A549 (cell line): ENCODE data around the gene NDEL1. TPM values are rescaled to one million over a fixed set of nuclear protein-coding genes. Genes with fewer than 3 reads are reported as not detected.

Source experiments
- ATAC-seq, 2 experiments: fragments of 200-7000 bp in 1 of 2; fragments of >200 bp in 1 of 2; cut with Nextera tagmentation in 1 of 2; cut with Tn5 transposase in 1 of 2; 3 replicates each; pipeline versions ENCODE4 v1.8.0 to v1.9.1; 2018 to 2020; ENCODE audit warnings: mild to moderate bottlenecking in 1 of 2, moderate library complexity in 1 of 2
- CTCF ChIA-PET: fragments of 300-600 bp; sonication (Branson Sonifier 250); formaldehyde crosslinking; extraction: SDS; loops from one replicate; lab custom pipeline; 2021; ENCODE audit warnings: antibody characterized with exemption, inconsistent platforms; lab: Yijun Ruan, JAX
- POLR2A ChIA-PET: fragments of 350-600 bp; formaldehyde crosslinking; extraction: SDS; loops from one replicate; lab custom pipeline; 2021; ENCODE audit warnings: antibody characterized with exemption, inconsistent platforms; lab: Yijun Ruan, JAX
- DNase-seq, 2 experiments: peaks; one replicate each; pipeline versions ENCODE4 v3.0.0 to v3.0.0-alpha.2; 2011 to 2016; ENCODE audit warnings: low read depth in 1 of 2, low spot score in 1 of 2
- FAIRE-seq: peaks from 2 replicates; lab custom pipeline; 2011; peaks lifted over from hg19 to GRCh38; lab: Jason Lieb, UNC
- H3K27ac ChIP-seq, 2 experiments: fragments of >200 bp; sonication (Bioruptor Twin); formaldehyde crosslinking; 3 replicates each; pipeline ENCODE4 v1.5.1; 2016 to 2017
- H3K4me1 ChIP-seq: fragments of >200 bp; sonication (Bioruptor Twin); formaldehyde crosslinking; 3 replicates; pipeline ENCODE4 v1.6.1; 2016
- H3K4me2 ChIP-seq: fragments of >200 bp; sonication (Bioruptor Twin); formaldehyde crosslinking; 3 replicates; pipeline ENCODE4 v1.6.1; 2016
- H3K4me3 ChIP-seq: fragments of >200 bp; sonication (Bioruptor Twin); formaldehyde crosslinking; 3 replicates; pipeline ENCODE4 v1.5.1; 2016
- H3K9me3 ChIP-seq: fragments of >200 bp; sonication (Bioruptor Twin); formaldehyde crosslinking; 3 replicates; pipeline ENCODE4 v1.6.1; 2016
- ATOH8 ChIP-seq: fragments of 250-450 bp; sonication (Bioruptor Pico); IDR thresholded peaks from 2 replicates; pipeline ENCODE4 v1.5.0; 2020; ENCODE audit warnings: low read depth, mild to moderate bottlenecking, moderate library complexity
- BHLHE40 ChIP-seq: IDR thresholded peaks from 2 replicates; pipeline ENCODE4 v1.6.1; 2012; ENCODE audit warnings: low read depth, low read length, inconsistent platforms
- CTCF ChIP-seq: fragments of >200 bp; sonication (Bioruptor Twin); formaldehyde crosslinking; IDR thresholded peaks from 3 replicates; pipeline ENCODE4 v1.5.1; 2016
- EHMT2 ChIP-seq: fragments of 200-600 bp; sonication (generic); IDR thresholded peaks from 2 replicates; pipeline ENCODE4 v1.6.1; 2016; ENCODE audit warnings: antibody characterized with exemption, low read depth, mild to moderate bottlenecking, moderate library complexity
- ESRRA ChIP-seq: fragments of 150-350 bp; IDR thresholded peaks from 2 replicates; pipeline ENCODE4 v1.6.1; 2014; ENCODE audit warnings: mild to moderate bottlenecking, low read length, borderline replicate concordance
- FOXS1 ChIP-seq: fragments of 250-450 bp; sonication (Bioruptor Pico); IDR thresholded peaks from 2 replicates; pipeline ENCODE4 v1.5.0; 2020; ENCODE audit warnings: mild to moderate bottlenecking, moderate library complexity
- GATA3 ChIP-seq: IDR thresholded peaks from 2 replicates; pipeline ENCODE4 v1.6.1; 2012; ENCODE audit warnings: borderline replicate concordance
- HDAC2 ChIP-seq: fragments of 200-600 bp; sonication (generic); IDR thresholded peaks from 2 replicates; pipeline ENCODE4 v1.6.1; 2016
- HOXB5 ChIP-seq: fragments of 250-450 bp; sonication (Bioruptor Pico); IDR thresholded peaks from 2 replicates; pipeline ENCODE4 v1.5.0; 2020; ENCODE audit warnings: mild to moderate bottlenecking, moderate library complexity
- JUN ChIP-seq, 2 experiments: fragments of >200 bp; sonication (Bioruptor Twin); formaldehyde crosslinking; IDR thresholded peaks; 2 replicates in 1 of 2; 3 replicates in 1 of 2; pipeline ENCODE4 v1.6.1; 2016 to 2017
- JUNB ChIP-seq: fragments of >200 bp; sonication (Bioruptor Twin); formaldehyde crosslinking; IDR thresholded peaks from 2 replicates; pipeline ENCODE4 v1.6.1; 2016
- KDM5A ChIP-seq: fragments of 200-600 bp; sonication (generic); IDR thresholded peaks from 2 replicates; pipeline ENCODE4 v1.6.1; 2016; ENCODE audit warnings: antibody characterized with exemption, mild to moderate bottlenecking
- MAFK ChIP-seq: fragments of 450-650 bp; IDR thresholded peaks from 2 replicates; pipeline ENCODE4 v1.6.1; 2014; ENCODE audit not compliant: partially characterized antibody
- NFE2L2 ChIP-seq: fragments of 150-350 bp; conservative IDR thresholded peaks from 2 replicates; pipeline ENCODE4 v1.6.1; 2014; ENCODE audit warnings: low read length
- NR3C1 ChIP-seq: fragments of >200 bp; sonication (Bioruptor Twin); formaldehyde crosslinking; IDR thresholded peaks from 3 replicates; pipeline ENCODE4 v1.6.1; 2017
- PHF8 ChIP-seq: fragments of 200-600 bp; sonication (generic); IDR thresholded peaks from 2 replicates; pipeline ENCODE4 v1.6.1; 2016; ENCODE audit warnings: low read depth, mild to moderate bottlenecking, antibody characterized with exemption, moderate library complexity, borderline replicate concordance
- RAD21 ChIP-seq, 2 experiments: fragments of >200 bp in 1 of 2; sonication (Bioruptor Twin) in 1 of 2; formaldehyde crosslinking in 1 of 2; IDR thresholded peaks in 1 of 2; conservative IDR thresholded peaks in 1 of 2; 2 replicates in 1 of 2; 3 replicates in 1 of 2; pipeline ENCODE4 v1.6.1; 2012 to 2018; ENCODE audit warnings: inconsistent platforms in 1 of 2
- RARB ChIP-seq: fragments of 250-450 bp; sonication (Bioruptor Pico); IDR thresholded peaks from 2 replicates; pipeline ENCODE4 v1.8.0; 2021; ENCODE audit warnings: mild to moderate bottlenecking, moderate library complexity
- REST ChIP-seq: fragments of 200-600 bp; sonication (generic); IDR thresholded peaks from 2 replicates; pipeline ENCODE4 v1.6.1; 2016; ENCODE audit warnings: antibody characterized with exemption, mild to moderate bottlenecking, moderate library complexity
- RFX5 ChIP-seq: fragments of 450-650 bp; IDR thresholded peaks from 2 replicates; pipeline ENCODE4 v1.7.1; 2014; ENCODE audit warnings: antibody characterized with exemption, mild to moderate bottlenecking, moderate library complexity
- SMC3 ChIP-seq: fragments of >200 bp; sonication (Bioruptor Twin); formaldehyde crosslinking; IDR thresholded peaks from 3 replicates; pipeline ENCODE4 v1.6.1; 2018; ENCODE audit warnings: inconsistent platforms
- TP53 ChIP-seq: fragments of 250-450 bp; sonication (Bioruptor Pico); IDR thresholded peaks from 2 replicates; pipeline ENCODE4 v1.5.0; 2021; ENCODE audit warnings: mild to moderate bottlenecking, moderate library complexity
- USF2 ChIP-seq: fragments of 450-650 bp; IDR thresholded peaks from 2 replicates; pipeline ENCODE4 v1.6.1; 2014; ENCODE audit warnings: antibody characterized with exemption
- ZSCAN20 ChIP-seq: fragments of 250-450 bp; sonication (Bioruptor Pico); IDR thresholded peaks from 2 replicates; pipeline ENCODE4 v1.8.0; 2022; ENCODE audit warnings: mild to moderate bottlenecking, moderate library complexity
- WGBS: methylation state at CpG from one replicate; pipeline ENCODE4 v1.1.6; 2017; ENCODE audit errors: missing lambda C conversion rate; 5-methylcytosine and 5-hydroxymethylcytosine counted together
- polyA plus RNA-seq, 4 experiments: library from polyadenylated mRNA; depleted of rRNA in 3 of 4; stranded (reverse); fragments of >200 nt; fragmentation: RNase III in 1 of 4; extraction: RNeasy Plus Mini Kit Qiagen cat#74134 plus additional on column Dnase treatment in 1 of 4; gene quantifications; 2 replicates in 3 of 4; 3 replicates in 1 of 4; pipeline ENCODE4 v1.2.3, GENCODE V29; 2011 to 2017

NDEL1 gene
- polyA plus RNA-seq, 2 of the 4 experiments (the other 2 are of a cell fraction), result 53.3 to 91.0 TPM

- DNase-seq (no peak), FAIRE-seq (no peak), ATAC-seq (no peak)
- no peak overlapping the region for H3K27ac ChIP-seq
- peaks cover 10% of the 10 kb centered on the region; the same call in 2 of the 3 replicates for H3K4me1 ChIP-seq
- no peak for TF ChIP-seq HOXB5 (CRISPR knock-in tag)
- no peak for TF ChIP-seq ATOH8 (CRISPR knock-in tag)
- no peak for TF ChIP-seq MAFK
- POLR2A ChIA-PET, result no interaction called here
- CTCF ChIA-PET, result interaction anchor here (0.9 to 4.2 kb wide), 3 partner anchors 16 to 56 kb away, joined by 3 to 24 read pairs (median 3); partner anchors contain the start of gene RPL26
- H3K4me2 ChIP-seq, result no peak overlapping the region
- 95% methylated on average over 5 of the region's 5 CpGs for WGBS
- no peak overlapping the region for H3K4me3 ChIP-seq
- no peaks in the 10 kb centered on the region for H3K9me3 ChIP-seq
Measured at GRCh38 chr17:8438441-8438840, 2.8 kb downstream of the NDEL1 start.

- H3K4me1 ChIP-seq, result peaks cover 10% of the 10 kb centered on the region; the same call in 2 of the 3 replicates
- no peak for FAIRE-seq
- no peak overlapping the region for H3K4me3 ChIP-seq
- 98% methylated on average over 3 of the region's 3 CpGs for WGBS
- CTCF ChIA-PET, result interaction anchor here (1.5 to 1.7 kb wide), 3 partner anchors 19 to 57 kb away, joined by 3 to 4 read pairs (median 3); partner anchors contain the start of gene RPL26
- POLR2A ChIA-PET, result no interaction called here
- DNase-seq, result no peak
- no peaks in the 10 kb centered on the region for H3K9me3 ChIP-seq
- TF ChIP-seq GATA3, result no peak
- no peak for TF ChIP-seq RARB (CRISPR knock-in tag)
- TF ChIP-seq TP53 (CRISPR knock-in tag), result no peak
- TF ChIP-seq USF2, result no peak
- H3K27ac ChIP-seq, result no peak overlapping the region
- ATAC-seq, result no peak
- H3K4me2 ChIP-seq, result no peak overlapping the region
Measured at GRCh38 chr17:8439681-8440080, 4.0 kb downstream of the NDEL1 start.

- ChIA-PET POLR2A (no interaction called here), CTCF (interaction anchor here (0.6 to 1.2 kb wide), 2 partner anchors 65 to 305 kb away, joined by 3 to 4 read pairs; no protein-coding TSS in a partner anchor)
- no peaks in the 10 kb centered on the region for H3K9me3 ChIP-seq
- no peak overlapping the region for H3K4me2 ChIP-seq
- no peak for TF ChIP-seq ATOH8 (CRISPR knock-in tag)
- no peak for TF ChIP-seq JUNB
- no peak for TF ChIP-seq RFX5
- no peak for TF ChIP-seq EHMT2
- TF ChIP-seq BHLHE40, result no peak
- TF ChIP-seq RAD21 (conservative IDR thresholded peaks at IDR 0.05 in 1 of 2, IDR thresholded peaks at IDR 0.05 in 1 of 2), result no peak
- no peak for TF ChIP-seq KDM5A
- no peak for TF ChIP-seq PHF8
- TF ChIP-seq JUN (IDR thresholded peaks at IDR 0.05), result no peak
- no peak for TF ChIP-seq HDAC2
- FAIRE-seq, result no peak
- DNase-seq, result no peak
- peak in 1 of 2 experiments; percentile 22; a peak in 2 of 6 replicates for ATAC-seq
- no peak overlapping the region for H3K4me3 ChIP-seq
- H3K4me1 ChIP-seq, result peaks cover 10% of the 10 kb centered on the region; the same call in 2 of the 3 replicates
- WGBS, result 91% methylated on average over 2 of the region's 2 CpGs
- H3K27ac ChIP-seq, result no peak overlapping the region
Measured at GRCh38 chr17:8441690-8442089, 6.0 kb downstream of the NDEL1 start.

GRCh38 chr17:8442310-8442709 is 6.6 kb downstream of the NDEL1 start:
- H3K4me3 ChIP-seq, result no peak overlapping the region
- ATAC-seq, result no peak
- no peak overlapping the region for H3K27ac ChIP-seq
- H3K9me3 ChIP-seq, result no peaks in the 10 kb centered on the region
- H3K4me1 ChIP-seq, result peaks cover 4% of the 10 kb centered on the region; the same call in 2 of the 3 replicates
- no peak overlapping the region for H3K4me2 ChIP-seq
- CTCF ChIA-PET, result interaction anchor here (1.6 kb wide), 1 partner anchor 23 kb away, joined by 3 read pairs; no protein-coding TSS in a partner anchor
- no peak for DNase-seq
- POLR2A ChIA-PET, result no interaction called here
- FAIRE-seq, result no peak
- WGBS, result 98% methylated on average over 2 of the region's 2 CpGs
- TF ChIP-seq ESRRA (no peak), CTCF (no peak), SMC3 (no peak), REST (no peak), GATA3 (no peak), NR3C1 (no peak), ZSCAN20 (CRISPR knock-in tag) (no peak), NFE2L2 (no peak), FOXS1 (CRISPR knock-in tag) (no peak)
